ENCODE measurements around the gene CABLES1. TPM values are rescaled to one million over a fixed set of nuclear protein-coding genes. Genes with fewer than 3 reads are reported as not detected.
"Not testable (repeated sequence)": the region's sequence is repeated elsewhere in the genome, so short reads cannot be mapped to it uniquely, and the experiment has no call there.

Gene CABLES1
- polyA plus RNA-seq, 1 of the 3 experiments (the other 2 are of a cell fraction) = 2.2 TPM

- no peak for TF ChIP-seq TAF1 (IDR thresholded peaks at IDR 0.05; ENCODE audit: borderline replicate concordance, low read depth, low read length)
- TF ChIP-seq CHD2 (IDR thresholded peaks at IDR 0.05; ENCODE audit: low read length, partially characterized antibody) = no peak
- TF ChIP-seq USF1 (IDR thresholded peaks at IDR 0.05; ENCODE audit: borderline replicate concordance, low read depth) = no peak
- TF ChIP-seq NFIC (IDR thresholded peaks at IDR 0.05; ENCODE audit: borderline replicate concordance) = no peak
- TF ChIP-seq RFX5 (IDR thresholded peaks at IDR 0.05; ENCODE audit: low read length) = no peak
- TF ChIP-seq FOXJ3 (CRISPR knock-in tag; IDR thresholded peaks at IDR 0.05) = no peak
- TF ChIP-seq YY1 (IDR thresholded peaks at IDR 0.05; ENCODE audit: low read depth) = no peak
- TF ChIP-seq EZH2phosphoT487 (IDR thresholded peaks at IDR 0.05; ENCODE audit: borderline replicate concordance, low read depth) = no peak
- TF ChIP-seq RAD21 (IDR thresholded peaks at IDR 0.05; ENCODE audit: low read length) = no peak
- no peak for TF ChIP-seq PBX3 (IDR thresholded peaks at IDR 0.05)
- TF ChIP-seq GABPA (IDR thresholded peaks at IDR 0.05; ENCODE audit: low read depth) = no peak
- no peak for TF ChIP-seq NRF1 (IDR thresholded peaks at IDR 0.05; ENCODE audit: low read depth, low read length)
Observed at GRCh38 chr18:23240609-23240930, 105.3 kb downstream of the CABLES1 start (continued).

- H2AFZ ChIP-seq (ENCODE audit: low read depth); H3K79me2 ChIP-seq (ENCODE audit: insufficient read depth); H3K27me3 ChIP-seq (ENCODE audit: insufficient read depth); POLR2A ChIA-PET; H3F3A ChIP-seq (replicated peaks; ENCODE audit: insufficient read depth); H3K36me3 ChIP-seq (replicated peaks in 1 of 2; ENCODE audit: control insufficient read depth in 1 of 2, insufficient read depth in 2 of 2, low read length in 1 of 2); DNase-seq; H3K4me2 ChIP-seq; H3K4me3 ChIP-seq (ENCODE audit: low read depth in 2 of 2, low read length in 1 of 2); H3K9me3 ChIP-seq; H3K9me2 ChIP-seq; H3K27ac ChIP-seq (ENCODE audit: low read depth in 2 of 2, low read length in 1 of 2); H4K20me1 ChIP-seq (ENCODE audit: insufficient read depth); H3K9ac ChIP-seq: not testable (repeated sequence)
- CTCF ChIA-PET = interaction anchor here (0.8 kb wide), 1 partner anchor 136 kb away, joined by 3 read pairs; no protein-coding TSS in a partner anchor
- WGBS (ENCODE audit: low lambda C conversion rate) = 88% methylated on average over 11 of the region's 11 CpGs
- peaks cover 0 to 22% of the 10 kb centered on the region in 2 experiments; a peak in 1 of 4 replicates for H3K4me1 ChIP-seq (ENCODE audit: control insufficient read depth in 1 of 2, insufficient read depth in 2 of 2, low read depth in 1 of 2, low read length in 1 of 2)
Observed at GRCh38 chr18:23241833-23242496, 106.7 kb downstream of the CABLES1 start.

- Histone ChIP-seq H3K4me1 (ENCODE audit: control insufficient read depth in 1 of 2, insufficient read depth in 2 of 2, low read depth in 1 of 2, low read length in 1 of 2) (peaks cover 0 to 22% of the 10 kb centered on the region in 2 experiments; a peak in 1 of 4 replicates), H3K27ac (ENCODE audit: low read depth in 2 of 2, low read length in 1 of 2) (no peak overlapping the region), H3K27me3 (ENCODE audit: insufficient read depth) (no peaks in the 10 kb centered on the region), H4K20me1 (ENCODE audit: insufficient read depth) (no peaks in the 10 kb centered on the region), H3K9ac (no peak overlapping the region), H2AFZ (ENCODE audit: low read depth) (no peak overlapping the region), H3K9me3 (no peaks in the 10 kb centered on the region), H3K4me3 (ENCODE audit: low read depth in 2 of 2, low read length in 1 of 2) (no peak overlapping the region), H3K79me2 (ENCODE audit: insufficient read depth) (no peaks in the 10 kb centered on the region), H3K36me3 (replicated peaks in 1 of 2; ENCODE audit: control insufficient read depth in 1 of 2, insufficient read depth in 2 of 2, low read length in 1 of 2) (no peaks in the 10 kb centered on the region), H3F3A (replicated peaks; ENCODE audit: insufficient read depth) (no peaks in the 10 kb centered on the region), H3K4me2 (no peak overlapping the region), H3K9me2 (no peaks in the 10 kb centered on the region)
- ChIA-PET POLR2A (no interaction called here), CTCF (interaction anchor here (1.5 kb wide), 1 partner anchor 116 kb away, joined by 3 read pairs; no protein-coding TSS in a partner anchor)
- no peak for DNase-seq
- TF ChIP-seq RFX5 (IDR thresholded peaks at IDR 0.05; ENCODE audit: low read length) (no peak), USF1 (IDR thresholded peaks at IDR 0.05; ENCODE audit: borderline replicate concordance, low read depth) (no peak), JUND (IDR thresholded peaks at IDR 0.05) (no peak), USF2 (IDR thresholded peaks at IDR 0.05; ENCODE audit: borderline replicate concordance, low read depth, low read length) (no peak), FOSL2 (IDR thresholded peaks at IDR 0.05; ENCODE audit: borderline replicate concordance, low read depth) (no peak), TEAD4 (IDR thresholded peaks at IDR 0.05; ENCODE audit: borderline replicate concordance, insufficient read depth) (no peak), RXRA (IDR thresholded peaks at IDR 0.05; ENCODE audit: borderline replicate concordance, low read depth) (no peak), PBX3 (IDR thresholded peaks at IDR 0.05) (no peak), POLR2AphosphoS5 (IDR thresholded peaks at IDR 0.05; ENCODE audit: low read depth, low read length) (no peak), ELF1 (IDR thresholded peaks at IDR 0.05) (no peak)
- WGBS (ENCODE audit: low lambda C conversion rate) = 91% methylated on average over 3 of the region's 3 CpGs
Observed at GRCh38 chr18:23243178-23243577, 107.9 kb downstream of the CABLES1 start.
